GM12878 (cell line): ENCODE data around the gene TACC2. TPM values are rescaled to one million over a fixed set of nuclear protein-coding genes. Genes with fewer than 3 reads are reported as not detected.

Experiments
- CBX3 ChIP-seq: fragments of 200-600 bp; sonication (generic); IDR thresholded peaks from 2 replicates; pipeline ENCODE4 v1.6.1; 2016; ENCODE audit warnings: low read depth, borderline replicate concordance
- CBX5 ChIP-seq: sonication (generic); IDR thresholded peaks from 2 replicates; pipeline ENCODE4 v1.6.1; 2016; ENCODE audit warnings: low read depth, moderate library complexity, mild to moderate bottlenecking, inconsistent platforms
- ESRRA ChIP-seq: IDR thresholded peaks from 2 replicates; pipeline ENCODE4 v1.6.1; 2012; ENCODE audit warnings: mild to moderate bottlenecking, low read length, improper control_type of control experiment
- IKZF2 ChIP-seq, 2 experiments: fragments of 450-650 bp; IDR thresholded peaks; 2 replicates each; pipeline ENCODE4 v1.6.1; 2017; ENCODE audit warnings: mild to moderate bottlenecking in 2 of 2, moderate library complexity in 2 of 2
- IRF4 ChIP-seq: IDR thresholded peaks from 2 replicates; pipeline ENCODE4 v1.6.1; 2011; ENCODE audit warnings: low read depth, low read length
- KDM1A ChIP-seq: fragments of 200-600 bp; sonication (generic); IDR thresholded peaks from 2 replicates; pipeline ENCODE4 v1.6.1; 2016; ENCODE audit warnings: borderline replicate concordance
- MEF2A ChIP-seq: IDR thresholded peaks from 2 replicates; pipeline ENCODE4 v1.6.1; 2011; ENCODE audit warnings: low read depth, mild to moderate bottlenecking, low read length, moderate library complexity; ENCODE audit not compliant: insufficient read depth
- NFYB ChIP-seq: IDR thresholded peaks from 2 replicates; pipeline ENCODE4 v1.6.1; 2011; ENCODE audit warnings: low read depth, mild to moderate bottlenecking, low read length, improper control_type of control experiment, moderate library complexity; ENCODE audit not compliant: insufficient read depth
- NR2C2 ChIP-seq: IDR thresholded peaks from 2 replicates; pipeline ENCODE4 v1.6.1; 2011; ENCODE audit warnings: borderline replicate concordance, low read depth; ENCODE audit not compliant: control insufficient read depth, insufficient read length
- NR2F1 ChIP-seq: fragments of 450-650 bp; conservative IDR thresholded peaks from 2 replicates; pipeline ENCODE4 v1.6.1; 2017; ENCODE audit warnings: mild to moderate bottlenecking
- PAX5 ChIP-seq: IDR thresholded peaks from 2 replicates; pipeline ENCODE4 v1.6.1; 2011; ENCODE audit warnings: low read depth, low read length, borderline replicate concordance
- PAX8 ChIP-seq: fragments of 450-650 bp; IDR thresholded peaks from 2 replicates; pipeline ENCODE4 v1.6.1; 2017; ENCODE audit warnings: mild to moderate bottlenecking, moderate library complexity
- SMAD5 ChIP-seq: IDR thresholded peaks from 2 replicates; pipeline ENCODE4 v1.6.1; 2016; ENCODE audit warnings: antibody characterized with exemption, low read depth
- SP1 ChIP-seq: IDR thresholded peaks from one replicate; pipeline ENCODE4 v1.6.1; 2011; ENCODE audit warnings: low read depth, low read length
- SREBF1 ChIP-seq: IDR thresholded peaks from 2 replicates; pipeline ENCODE4 v1.6.1; 2012; ENCODE audit warnings: mild to moderate bottlenecking, low read length
- TBL1XR1 ChIP-seq: IDR thresholded peaks from 2 replicates; pipeline ENCODE4 v1.6.1; 2012; ENCODE audit warnings: low read depth, low read length, improper control_type of control experiment
- TCF12 ChIP-seq: IDR thresholded peaks from 2 replicates; pipeline ENCODE4 v1.6.1; 2011; ENCODE audit warnings: low read depth, mild to moderate bottlenecking, low read length
- USF2 ChIP-seq: IDR thresholded peaks from 2 replicates; pipeline ENCODE4 v1.6.1; 2011; ENCODE audit warnings: low read depth, low read length, improper control_type of control experiment, borderline replicate concordance
- YBX1 ChIP-seq: fragments of 450-650 bp; IDR thresholded peaks from 2 replicates; pipeline ENCODE4 v1.6.1; 2016; ENCODE audit warnings: antibody characterized with exemption
- ZBTB40 ChIP-seq: fragments of 450-650 bp; IDR thresholded peaks from 2 replicates; pipeline ENCODE4 v1.6.1; 2016; ENCODE audit warnings: mild to moderate bottlenecking, moderate library complexity, borderline replicate concordance
- ZNF274 ChIP-seq: IDR thresholded peaks from one replicate; pipeline ENCODE4 v1.8.0; 2011; ENCODE audit not compliant: insufficient read length, insufficient read depth
- polyA plus RNA-seq, 11 experiments: library from polyadenylated mRNA; depleted of rRNA in 4 of 11; unstranded in 6 of 11; stranded (reverse) in 5 of 11; fragments of >200 nt; fragmentation: Nextera tagmentation in 4 of 11; fragmentation: Illumina TruSeq in 1 of 11; extraction: Ambion mirVana in 4 of 11; extraction: Trizol in 1 of 11; gene quantifications; 1 replicate in 1 of 11; 2 replicates in 10 of 11; pipeline versions ENCODE4 v1.2.1 to v1.2.3, GENCODE V29; 2011 to 2016; ENCODE audit warnings: inconsistent platforms in 2 of 11, missing spikeins in 2 of 11, low read depth in 1 of 11
- total RNA-seq, 4 experiments: library from RNA; depleted of rRNA in 3 of 4; stranded (reverse); fragments of >200 nt in 3 of 4; fragmentation: Illumina TruSeq in 1 of 4; extraction: Trizol in 1 of 4; gene quantifications; 2 replicates each; pipeline versions ENCODE4 v1.2.1 to v1.2.3, GENCODE V29; 2013 to 2021
- TF ChIP-seq, protein P1 (sequence below): fragments of 450-650 bp; IDR thresholded peaks from 2 replicates; pipeline ENCODE4 v1.6.1; 2017; ENCODE audit warnings: borderline replicate concordance
- TF ChIP-seq, protein P2 (sequence below): fragments of 150-350 bp; IDR thresholded peaks from 2 replicates; pipeline ENCODE4 v1.6.1; 2016; ENCODE audit warnings: low read depth, low read length

The TACC2 gene
- total and polyA plus RNA-seq, 10 of the 15 experiments (the other 5 are each of a cell fraction or from before 2014, with no cell fraction given) = 0.07 to 0.64 (median 0.13) TPM; not detected in 5

GRCh38 chr10:122296363-122297120, 307.6 kb downstream of the TACC2 start (continued):
- TF ChIP-seq, protein P1, sequence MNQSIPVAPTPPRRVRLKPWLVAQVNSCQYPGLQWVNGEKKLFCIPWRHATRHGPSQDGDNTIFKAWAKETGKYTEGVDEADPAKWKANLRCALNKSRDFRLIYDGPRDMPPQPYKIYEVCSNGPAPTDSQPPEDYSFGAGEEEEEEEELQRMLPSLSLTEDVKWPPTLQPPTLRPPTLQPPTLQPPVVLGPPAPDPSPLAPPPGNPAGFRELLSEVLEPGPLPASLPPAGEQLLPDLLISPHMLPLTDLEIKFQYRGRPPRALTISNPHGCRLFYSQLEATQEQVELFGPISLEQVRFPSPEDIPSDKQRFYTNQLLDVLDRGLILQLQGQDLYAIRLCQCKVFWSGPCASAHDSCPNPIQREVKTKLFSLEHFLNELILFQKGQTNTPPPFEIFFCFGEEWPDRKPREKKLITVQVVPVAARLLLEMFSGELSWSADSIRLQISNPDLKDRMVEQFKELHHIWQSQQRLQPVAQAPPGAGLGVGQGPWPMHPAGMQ = no peak
- no peak for TF ChIP-seq ESRRA
- TF ChIP-seq PAX8 = no peak
- no peak for TF ChIP-seq YBX1
- no peak for TF ChIP-seq SMAD5
- TF ChIP-seq CBX3 = no peak
- TF ChIP-seq KDM1A = no peak
- peak; percentile 53; the same call in 1 of the 2 replicates for TF ChIP-seq IRF4
- TF ChIP-seq NFYB = no peak
- no peak for TF ChIP-seq SP1
- TF ChIP-seq TBL1XR1 = no peak
- TF ChIP-seq CBX5 = no peak
- TF ChIP-seq TCF12 = no peak
- no peak for TF ChIP-seq MEF2A
- TF ChIP-seq, protein P2, sequence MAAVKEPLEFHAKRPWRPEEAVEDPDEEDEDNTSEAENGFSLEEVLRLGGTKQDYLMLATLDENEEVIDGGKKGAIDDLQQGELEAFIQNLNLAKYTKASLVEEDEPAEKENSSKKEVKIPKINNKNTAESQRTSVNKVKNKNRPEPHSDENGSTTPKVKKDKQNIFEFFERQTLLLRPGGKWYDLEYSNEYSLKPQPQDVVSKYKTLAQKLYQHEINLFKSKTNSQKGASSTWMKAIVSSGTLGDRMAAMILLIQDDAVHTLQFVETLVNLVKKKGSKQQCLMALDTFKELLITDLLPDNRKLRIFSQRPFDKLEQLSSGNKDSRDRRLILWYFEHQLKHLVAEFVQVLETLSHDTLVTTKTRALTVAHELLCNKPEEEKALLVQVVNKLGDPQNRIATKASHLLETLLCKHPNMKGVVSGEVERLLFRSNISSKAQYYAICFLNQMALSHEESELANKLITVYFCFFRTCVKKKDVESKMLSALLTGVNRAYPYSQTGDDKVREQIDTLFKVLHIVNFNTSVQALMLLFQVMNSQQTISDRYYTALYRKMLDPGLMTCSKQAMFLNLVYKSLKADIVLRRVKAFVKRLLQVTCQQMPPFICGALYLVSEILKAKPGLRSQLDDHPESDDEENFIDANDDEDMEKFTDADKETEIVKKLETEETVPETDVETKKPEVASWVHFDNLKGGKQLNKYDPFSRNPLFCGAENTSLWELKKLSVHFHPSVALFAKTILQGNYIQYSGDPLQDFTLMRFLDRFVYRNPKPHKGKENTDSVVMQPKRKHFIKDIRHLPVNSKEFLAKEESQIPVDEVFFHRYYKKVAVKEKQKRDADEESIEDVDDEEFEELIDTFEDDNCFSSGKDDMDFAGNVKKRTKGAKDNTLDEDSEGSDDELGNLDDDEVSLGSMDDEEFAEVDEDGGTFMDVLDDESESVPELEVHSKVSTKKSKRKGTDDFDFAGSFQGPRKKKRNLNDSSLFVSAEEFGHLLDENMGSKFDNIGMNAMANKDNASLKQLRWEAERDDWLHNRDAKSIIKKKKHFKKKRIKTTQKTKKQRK = no peak
- no peak for TF ChIP-seq NR2C2
- TF ChIP-seq ZNF274 = no peak
- TF ChIP-seq USF2 = no peak
- TF ChIP-seq ZBTB40 = no peak
- TF ChIP-seq IKZF2 (IDR thresholded peaks at IDR 0.05) = no peak
- peak; percentile 62 for TF ChIP-seq NR2F1
- no peak for TF ChIP-seq SREBF1
- TF ChIP-seq PAX5 = peak; percentile 89; the same call in 1 of the 2 replicates
